Neural cell (in vitro differentiated cells): ENCODE results near the gene PGF. TPM values are rescaled to one million over a fixed set of nuclear protein-coding genes. Genes with fewer than 3 reads are reported as not detected.

Experiments
- H2AFZ ChIP-seq: fragments of 200-600, 300-800 bp; sonication (generic), shearing (Covaris generic); 2 replicates; pipeline ENCODE4 v1.6.0; 2014; ENCODE audit warnings: low read depth, mild to moderate bottlenecking, antibody characterized with exemption, low read length, moderate library complexity
- H3F3A ChIP-seq: fragments of 200-600 bp; shearing (Covaris generic); 2 replicates; pipeline ENCODE4 v1.6.1; 2016; ENCODE audit warnings: mild to moderate bottlenecking, moderate library complexity, mixed read lengths, antibody characterized with exemption, low read length; ENCODE audit not compliant: insufficient read depth, poor library complexity, severe bottlenecking
- H3K27ac ChIP-seq: fragments of 200-600, 300-800 bp; sonication (generic), shearing (Covaris generic); 2 replicates; pipeline ENCODE4 v1.5.1; 2014; ENCODE audit warnings: mild to moderate bottlenecking, low read length, moderate library complexity
- H3K27me3 ChIP-seq: fragments of 300-800, 200-600 bp; sonication (generic), shearing (Covaris generic); 2 replicates; pipeline ENCODE4 v1.6.0; 2014; ENCODE audit warnings: mild to moderate bottlenecking, low read depth, low read length, moderate library complexity; ENCODE audit not compliant: insufficient read depth
- H3K36me3 ChIP-seq: fragments of 300-800, 200-600 bp; sonication (generic), shearing (Covaris generic); 2 replicates; pipeline ENCODE4 v1.5.1; 2014; ENCODE audit warnings: mild to moderate bottlenecking, antibody characterized with exemption, low read length, moderate library complexity; ENCODE audit not compliant: insufficient read depth
- H3K4me2 ChIP-seq: fragments of 300-800, 200-600 bp; sonication (generic), shearing (Covaris generic); 2 replicates; pipeline ENCODE4 v1.6.0; 2014; ENCODE audit warnings: mild to moderate bottlenecking, low read length
- H3K4me3 ChIP-seq: fragments of 300-800, 200-600 bp; sonication (generic), shearing (Covaris generic); 2 replicates; pipeline ENCODE4 v1.5.1; 2014; ENCODE audit warnings: mild to moderate bottlenecking, low read length, moderate library complexity
- H3K79me2 ChIP-seq: fragments of 200-600 bp; shearing (Covaris generic); replicated peaks from 2 replicates; pipeline ENCODE4 v1.6.0; 2014; ENCODE audit warnings: mild to moderate bottlenecking, low read length, moderate library complexity; ENCODE audit not compliant: insufficient read depth
- H3K9ac ChIP-seq: fragments of 300-800, 200-600 bp; sonication (generic), shearing (Covaris generic); 2 replicates; pipeline ENCODE4 v1.6.1; 2016; ENCODE audit warnings: mild to moderate bottlenecking, low read length, mixed read lengths
- H3K9me2 ChIP-seq: fragments of 200-600 bp; shearing (Covaris generic); 2 replicates; pipeline ENCODE4 v1.6.1; 2016; ENCODE audit warnings: mild to moderate bottlenecking, low read length, mixed read lengths; ENCODE audit not compliant: insufficient read depth
- H3K9me3 ChIP-seq: fragments of 200-600, 300-800 bp; sonication (generic), shearing (Covaris generic); 2 replicates; pipeline ENCODE4 v1.6.1; 2016; ENCODE audit warnings: mild to moderate bottlenecking, mixed run types, low read length, moderate library complexity, mixed read lengths
- H4K20me1 ChIP-seq: fragments of 200-600 bp; shearing (Covaris generic); 2 replicates; pipeline ENCODE4 v1.6.1; 2016; ENCODE audit warnings: mild to moderate bottlenecking, mixed run types; ENCODE audit not compliant: insufficient read depth
- CTCF ChIP-seq: fragments of 450-650 bp; IDR thresholded peaks from 2 replicates; pipeline ENCODE4 v1.5.1; 2014; ENCODE audit warnings: antibody characterized with exemption, mild to moderate bottlenecking, moderate library complexity; ENCODE audit not compliant: poor library complexity, severe bottlenecking
- EP300 ChIP-seq: fragments of 450-650 bp; conservative IDR thresholded peaks from 2 replicates; pipeline ENCODE4 v1.6.1; 2014; ENCODE audit warnings: antibody characterized with exemption, mild to moderate bottlenecking, moderate library complexity; ENCODE audit not compliant: poor library complexity, severe bottlenecking
- EZH2 ChIP-seq: fragments of 200-600, 300-800 bp; shearing (Covaris generic), sonication (generic); IDR thresholded peaks from 2 replicates; pipeline ENCODE4 v1.6.1; 2014; ENCODE audit warnings: antibody characterized with exemption, low read length, borderline replicate concordance, mild to moderate bottlenecking; ENCODE audit not compliant: insufficient read depth, poor library complexity, severe bottlenecking
- MXI1 ChIP-seq: fragments of 450-650 bp; conservative IDR thresholded peaks from 2 replicates; pipeline ENCODE4 v1.6.1; 2014; ENCODE audit warnings: antibody characterized with exemption, mild to moderate bottlenecking; ENCODE audit not compliant: poor library complexity, severe bottlenecking
- POLR2AphosphoS5 ChIP-seq: IDR thresholded peaks from 2 replicates; pipeline ENCODE4 v1.6.1; 2012
- RAD21 ChIP-seq: fragments of 450-650 bp; conservative IDR thresholded peaks from 2 replicates; pipeline ENCODE4 v1.6.1; 2014; ENCODE audit warnings: antibody characterized with exemption, mild to moderate bottlenecking, moderate library complexity
- REST ChIP-seq: IDR thresholded peaks from 2 replicates; pipeline ENCODE4 v1.6.1; 2012; ENCODE audit warnings: borderline replicate concordance
- SMC3 ChIP-seq: fragments of 450-650 bp; conservative IDR thresholded peaks from 2 replicates; pipeline ENCODE4 v1.6.1; 2014; ENCODE audit warnings: antibody characterized with exemption, mild to moderate bottlenecking, moderate library complexity; ENCODE audit not compliant: poor library complexity
- TAF1 ChIP-seq: IDR thresholded peaks from 2 replicates; pipeline ENCODE4 v1.6.1; 2012; ENCODE audit warnings: low read depth
- polyA plus RNA-seq: library from polyadenylated mRNA; depleted of rRNA; stranded (reverse); fragments of >200 nt; gene quantifications from 2 replicates; pipeline ENCODE4 v1.2.3, GENCODE V29; 2014

The PGF gene
- polyA plus RNA-seq, 1 donor from 2014 or later: not detected

GRCh38 chr14:74968811-74969210, 13.4 kb upstream of the PGF start:
- Histone ChIP-seq H3K9me3 (no peaks in the 10 kb centered on the region), H3K4me2 (no peak overlapping the region), H3K4me3 (no peak overlapping the region), H3K27me3 (no peaks in the 10 kb centered on the region), H2AFZ (no peak overlapping the region), H3F3A (no peaks in the 10 kb centered on the region), H3K9me2 (no peaks in the 10 kb centered on the region), H3K27ac (no peak overlapping the region), H3K9ac (no peak overlapping the region), H3K79me2 (no peaks in the 10 kb centered on the region), H3K36me3 (no peaks in the 10 kb centered on the region), H4K20me1 (no peaks in the 10 kb centered on the region)
- TF ChIP-seq RAD21 (no peak), REST (no peak), MXI1 (no peak), TAF1 (no peak), CTCF (no peak), EP300 (no peak), EZH2 (no peak), POLR2AphosphoS5 (no peak), SMC3 (no peak)

GRCh38 chr14:74965486-74966153, 10.2 kb upstream of the PGF start:
- Histone ChIP-seq H3K9me3 (no peaks in the 10 kb centered on the region), H4K20me1 (no peaks in the 10 kb centered on the region), H3K79me2 (no peaks in the 10 kb centered on the region), H3K27me3 (no peaks in the 10 kb centered on the region), H3F3A (no peaks in the 10 kb centered on the region), H3K9ac (no peak overlapping the region), H3K27ac (no peak overlapping the region), H2AFZ (no peak overlapping the region), H3K4me3 (no peak overlapping the region), H3K36me3 (no peaks in the 10 kb centered on the region), H3K9me2 (no peaks in the 10 kb centered on the region), H3K4me2 (no peak overlapping the region)
- TF ChIP-seq EZH2 (no peak), EP300 (no peak), MXI1 (no peak), REST (no peak), TAF1 (no peak), CTCF (no peak), RAD21 (no peak), SMC3 (no peak), POLR2AphosphoS5 (no peak)
